Colonic mucosa (tissue), 4 donors: Measurements from ENCODE around the gene COL2A1. TPM values are rescaled to one million over a fixed set of nuclear protein-coding genes. Genes with fewer than 3 reads are reported as not detected.

Experiments used
- DNase-seq: peaks from one replicate; pipeline ENCODE4 v3.0.0-alpha.2; 2020
- H3K27ac ChIP-seq: fragments of 200-600 bp; one replicate; pipeline ENCODE4 v1.8.0; 2021
- H3K27me3 ChIP-seq: fragments of 200-600 bp; one replicate; pipeline ENCODE4 v1.8.0; 2021
- H3K36me3 ChIP-seq: fragments of 200-600 bp; one replicate; pipeline ENCODE4 v1.8.0; 2021
- H3K4me1 ChIP-seq: fragments of 200-600 bp; one replicate; pipeline ENCODE4 v1.8.0; 2021; ENCODE audit warnings: mild to moderate bottlenecking
- H3K4me3 ChIP-seq: fragments of 200-600 bp; one replicate; pipeline ENCODE4 v1.8.0; 2021
- H3K9ac ChIP-seq, 2 donors: one replicate each; pipeline ENCODE4 v1.7.0; 2013; ENCODE audit warnings: control low read depth in 2 of 2, low read depth in 2 of 2, low read length in 2 of 2
- H3K9me3 ChIP-seq: fragments of 200-600 bp; one replicate; pipeline ENCODE4 v1.8.0; 2021
- CTCF ChIP-seq: fragments of 200-600 bp; IDR thresholded peaks from one replicate; pipeline ENCODE4 v1.8.0; 2022; ENCODE audit warnings: antibody characterized with exemption, mild to moderate bottlenecking
- intact Hi-C: fragments of 100-400 bp; cut with DNase I; formaldehyde crosslinking; loops from one replicate; pipeline ENCODE4 v1.14.1; 2022
- total RNA-seq, 2 donors: library from RNA; stranded (reverse); fragmentation: NEBNext Ultra II Directional in 1 of 2; extraction: Animal tissue kit (Norgen Biotek cat#: 25700) in 1 of 2; gene quantifications; one replicate each; pipeline ENCODE4 v1.2.1, GENCODE V29; 2021
- donor health status: healthy.
- donor health status: DM: no; HTN: no; CAD: no.
- donor health status: DM: no; HTN: no; CAD: no.

Gene COL2A1
- total RNA-seq, 2 donors from 2014 or later: 1.1 to 1.3 TPM

DNA sequence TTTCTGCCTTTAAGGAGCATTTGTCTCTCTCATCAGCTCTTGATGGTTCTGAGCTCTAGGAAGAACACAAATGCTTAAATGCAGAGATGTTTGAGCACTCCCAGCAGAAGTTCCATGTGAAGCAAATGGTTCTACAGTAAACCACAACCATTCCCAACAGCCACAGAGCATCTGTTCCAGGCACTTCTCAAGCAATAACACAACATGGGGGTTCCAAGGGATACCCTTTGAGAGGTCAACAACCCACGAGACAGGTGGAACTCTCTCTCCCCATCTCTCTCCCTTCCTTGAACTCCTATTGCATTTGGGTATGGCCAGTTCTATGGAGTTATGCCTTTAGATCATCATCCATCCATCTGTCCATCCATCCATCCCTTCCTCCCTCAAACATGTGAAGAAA, 5.2 kb upstream of the COL2A1 start:
- Histone ChIP-seq H3K27ac (no peak overlapping the region), H3K9ac (no peak overlapping the region), H3K36me3 (no peaks in the 10 kb centered on the region), H3K9me3 (no peaks in the 10 kb centered on the region), H3K4me1 (peaks cover 3% of the 10 kb centered on the region), H3K4me3 (no peak overlapping the region), H3K27me3 (peaks cover 17% of the 10 kb centered on the region)
- no peak for TF ChIP-seq CTCF
- intact Hi-C loops: no loop called here
- DNase-seq: no peak

GRCh38 chr12:48008950-48009349, 4.7 kb upstream of the COL2A1 start:
- Histone ChIP-seq H3K4me3 (no peak overlapping the region), H3K27ac (no peak overlapping the region), H3K36me3 (no peaks in the 10 kb centered on the region), H3K27me3 (peaks cover 22% of the 10 kb centered on the region), H3K9me3 (no peaks in the 10 kb centered on the region), H3K4me1 (peaks cover 9% of the 10 kb centered on the region), H3K9ac (no peak overlapping the region)
- DNase-seq: no peak
- TF ChIP-seq CTCF: no peak
- intact Hi-C loops: no loop called here

- no peak for TF ChIP-seq CTCF
- Histone ChIP-seq H3K9me3 (no peaks in the 10 kb centered on the region), H3K4me1 (peaks cover 15% of the 10 kb centered on the region), H3K27me3 (peaks cover 28% of the 10 kb centered on the region), H3K36me3 (no peaks in the 10 kb centered on the region), H3K4me3 (no peak overlapping the region), H3K9ac (no peak overlapping the region), H3K27ac (no peak overlapping the region)
- DNase-seq: no peak
- intact Hi-C loops: no loop called here
Observed at GRCh38 chr12:48008349-48008748, 4.1 kb upstream of the COL2A1 start.

- DNase-seq: no peak
- H3K27ac ChIP-seq: no peak overlapping the region
- H3K36me3 ChIP-seq: no peaks in the 10 kb centered on the region
- H3K9ac ChIP-seq: no peak overlapping the region
- H3K27me3 ChIP-seq: peaks cover 39% of the 10 kb centered on the region
- no peak overlapping the region for H3K4me3 ChIP-seq
- H3K9me3 ChIP-seq: no peaks in the 10 kb centered on the region
- no peak for TF ChIP-seq CTCF
- peaks cover 23% of the 10 kb centered on the region for H3K4me1 ChIP-seq
- intact Hi-C loops: no loop called here
Observed at GRCh38 chr12:48007206-48007605, 2.9 kb upstream of the COL2A1 start.

DNA sequence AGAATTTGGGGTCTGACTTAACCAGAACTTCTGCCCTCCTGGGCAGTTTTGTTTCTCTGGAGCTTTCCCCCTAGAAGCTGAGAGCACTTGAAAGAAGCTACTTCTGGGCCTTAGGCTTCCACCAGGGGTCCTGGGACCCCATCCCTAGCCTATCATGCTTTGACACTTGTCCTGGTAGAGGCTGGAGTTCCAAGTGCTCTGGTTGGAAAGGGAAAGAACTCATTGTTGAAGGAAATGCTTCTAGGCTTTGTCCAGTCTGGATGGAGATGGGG, 1.4 kb upstream of the COL2A1 start:
- no peaks in the 10 kb centered on the region for H3K9me3 ChIP-seq
- no peak overlapping the region for H3K27ac ChIP-seq
- H3K27me3 ChIP-seq: peaks cover 54% of the 10 kb centered on the region
- H3K9ac ChIP-seq: no peak overlapping the region
- H3K4me3 ChIP-seq: no peak overlapping the region
- intact Hi-C loops: no loop called here
- peaks cover 28% of the 10 kb centered on the region for H3K4me1 ChIP-seq
- DNase-seq: no peak
- no peak for TF ChIP-seq CTCF
- no peaks in the 10 kb centered on the region for H3K36me3 ChIP-seq
